Left renal pelvis (tissue), 4 donors: Measurements from ENCODE around the gene SYNJ2. TPM values are rescaled to one million over a fixed set of nuclear protein-coding genes. Genes with fewer than 3 reads are reported as not detected.

Experiments used
- DNase-seq, 4 donors: peaks; one replicate each; pipeline ENCODE4 v3.0.0-alpha.2; 2013; ENCODE audit warnings: low read depth in 4 of 4, low spot score in 3 of 4
- polyA plus RNA-seq, 4 donors: library from polyadenylated mRNA; unstranded; fragments of 120-200 nt; gene quantifications; one replicate each; pipeline ENCODE4 v1.2.1, GENCODE V29; 2013; ENCODE audit not compliant: insufficient read length in 4 of 4

Gene SYNJ2
- polyA plus RNA-seq, 4 donors, result 8.0 to 11.3 (median 10.8) TPM

GRCh38 chr6:158071121-158072082 lies 89.7 kb downstream of the SYNJ2 start:
- no peak for DNase-seq

GRCh38 chr6:158072083-158072721 lies 90.5 kb downstream of the SYNJ2 start:
- DNase-seq, result peak in 2 of 4 donors; percentile 31 to 40

- DNase-seq, result no peak
Observed at GRCh38 chr6:158073776-158074175, 92.1 kb downstream of the SYNJ2 start.

GRCh38 chr6:158076548-158076947 lies 94.9 kb downstream of the SYNJ2 start:
- DNase-seq, result no peak

GRCh38 chr6:158077676-158078075 lies 96.0 kb downstream of the SYNJ2 start:
- no peak for DNase-seq

GRCh38 chr6:158078320-158078719 lies 96.7 kb downstream of the SYNJ2 start:
- DNase-seq, result no peak

- no peak for DNase-seq
Observed at GRCh38 chr6:158080849-158081656, 99.4 kb downstream of the SYNJ2 start.

GRCh38 chr6:158081657-158081935 lies 99.9 kb downstream of the SYNJ2 start:
- no peak for DNase-seq

- no peak for DNase-seq
Observed at GRCh38 chr6:158083455-158084325, 102.0 kb downstream of the SYNJ2 start.

- DNase-seq, result no peak
Observed at GRCh38 chr6:158085261-158086053, 103.8 kb downstream of the SYNJ2 start.

- DNase-seq, result no peak
Observed at GRCh38 chr6:158086054-158086503, 104.4 kb downstream of the SYNJ2 start.

GRCh38 chr6:158086504-158087223 lies 105.0 kb downstream of the SYNJ2 start:
- DNase-seq, result peak in 1 of 4 donors; percentile 45

- DNase-seq, result no peak
Observed at GRCh38 chr6:158087224-158087867, 105.7 kb downstream of the SYNJ2 start.

- DNase-seq, result no peak
Observed at GRCh38 chr6:158092806-158093205, 111.1 kb downstream of the SYNJ2 start.

GRCh38 chr6:158095031-158095430 lies 113.4 kb downstream of the SYNJ2 start:
- DNase-seq, result no peak

GRCh38 chr6:158095671-158096070 lies 114.0 kb downstream of the SYNJ2 start:
- no peak for DNase-seq

- no peak for DNase-seq
Observed at GRCh38 chr6:158103228-158103627, 121.6 kb downstream of the SYNJ2 start.

GRCh38 chr6:158104696-158105095 lies 123.0 kb downstream of the SYNJ2 start:
- no peak for DNase-seq
